GM18868 (cell line): ENCODE results near the gene NLN.
"Not testable (repeated sequence)": the region's sequence is repeated elsewhere in the genome, so short reads cannot be mapped to it uniquely, and the experiment has no call there.

Experiments
- ATAC-seq: cut with Tn5 transposase; IDR thresholded peaks from one replicate; pipeline ENCODE4 v1.9.1; 2021; ENCODE audit warnings: mild to moderate bottlenecking, moderate library complexity; ENCODE audit not compliant: unreplicated experiment

Gene NLN

DNA sequence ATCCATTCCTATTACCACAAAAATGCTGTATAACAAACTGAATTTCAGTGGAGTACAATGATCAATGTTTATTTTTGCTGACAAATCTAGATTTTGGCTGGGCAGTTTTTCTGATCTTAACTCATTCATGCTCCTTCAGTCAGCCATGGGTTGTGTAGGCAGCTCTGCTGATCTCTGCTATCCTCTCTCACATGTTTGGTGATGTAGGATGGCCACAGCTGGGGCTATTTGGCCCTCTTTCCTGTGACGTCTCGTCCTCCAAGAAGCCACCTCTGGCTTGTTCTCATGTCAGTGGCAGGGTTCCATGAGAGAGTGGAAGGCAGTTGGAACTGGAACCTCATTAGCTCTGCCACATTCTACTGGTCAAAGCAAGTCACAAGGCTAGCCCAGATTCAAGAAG lies 8.9 kb downstream of the NLN start:
- ATAC-seq: no peak

GRCh38 chr5:65732046-65732445 lies 10.0 kb downstream of the NLN start:
- not testable (repeated sequence) for ATAC-seq

DNA sequence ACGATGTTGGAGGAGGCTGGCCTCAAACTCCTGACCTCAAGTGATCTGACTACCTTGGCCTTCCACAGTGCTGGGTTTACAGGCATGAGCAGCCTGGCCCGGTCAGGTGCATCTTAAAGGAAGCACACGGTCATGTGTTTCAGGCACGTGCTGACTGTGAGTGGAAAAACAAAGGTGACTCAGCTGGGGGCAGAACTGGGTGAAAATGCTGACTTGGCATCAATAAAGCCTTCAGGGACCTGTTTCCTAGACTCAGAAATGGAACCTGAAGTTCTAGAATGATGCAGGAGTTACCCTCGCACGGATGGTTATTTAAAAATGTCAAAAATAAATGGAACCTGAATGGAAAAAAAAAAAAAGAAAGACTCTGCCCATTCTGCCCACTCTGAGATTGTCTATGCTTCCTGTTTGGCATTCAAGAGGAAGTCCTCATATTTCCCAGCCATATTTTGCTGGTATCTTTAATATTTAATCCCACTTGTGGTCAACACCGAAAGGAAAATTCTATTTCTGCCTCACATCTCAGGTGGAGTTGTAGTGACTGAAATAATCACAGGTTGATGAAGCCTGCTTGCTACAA lies 12.3 kb downstream of the NLN start:
- ATAC-seq: not testable (repeated sequence)

- no peak for ATAC-seq
Observed at GRCh38 chr5:65734921-65735320, 12.9 kb downstream of the NLN start.

DNA sequence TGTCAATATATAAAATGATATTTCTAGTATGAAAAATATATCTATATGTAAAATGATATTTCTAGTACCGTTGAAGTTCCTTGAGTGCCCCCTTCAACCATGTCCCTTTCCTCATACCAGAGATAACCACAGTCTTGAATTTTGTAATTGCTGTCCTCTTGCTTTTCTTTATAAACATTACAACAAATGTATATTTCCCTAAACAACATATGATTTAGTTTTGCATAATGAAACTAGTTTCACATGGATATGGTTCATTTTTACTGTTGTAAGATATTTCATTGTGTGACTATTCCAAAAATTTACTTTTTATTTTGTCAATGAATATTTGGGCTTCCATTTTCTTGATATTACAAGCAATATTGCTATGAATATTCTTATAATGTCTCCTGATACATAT lies 14.0 kb downstream of the NLN start:
- no peak for ATAC-seq

DNA sequence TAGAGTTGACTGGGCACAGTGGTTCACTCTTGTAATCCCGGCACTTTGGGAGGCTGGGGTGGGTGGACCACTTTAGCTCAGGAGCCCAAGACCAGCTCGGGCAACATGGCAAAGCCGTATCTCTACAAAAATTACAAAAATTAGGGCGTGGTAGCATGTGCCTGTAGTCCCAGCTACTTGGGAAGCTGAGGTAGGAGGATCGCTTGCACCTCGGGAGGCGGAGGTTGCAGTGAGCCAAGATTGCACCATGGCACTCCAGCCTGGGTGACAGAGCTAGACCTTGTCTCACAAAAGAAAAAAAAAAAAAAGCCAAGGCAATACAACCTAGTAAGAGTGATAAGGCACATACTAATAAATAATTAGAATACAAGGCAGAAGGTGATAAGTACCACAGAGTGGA lies 15.8 kb downstream of the NLN start:
- no peak for ATAC-seq

- ATAC-seq: no peak
Observed at GRCh38 chr5:65738305-65738704, 16.3 kb downstream of the NLN start.

GRCh38 chr5:65739162-65739561 lies 17.2 kb downstream of the NLN start:
- no peak for ATAC-seq

DNA sequence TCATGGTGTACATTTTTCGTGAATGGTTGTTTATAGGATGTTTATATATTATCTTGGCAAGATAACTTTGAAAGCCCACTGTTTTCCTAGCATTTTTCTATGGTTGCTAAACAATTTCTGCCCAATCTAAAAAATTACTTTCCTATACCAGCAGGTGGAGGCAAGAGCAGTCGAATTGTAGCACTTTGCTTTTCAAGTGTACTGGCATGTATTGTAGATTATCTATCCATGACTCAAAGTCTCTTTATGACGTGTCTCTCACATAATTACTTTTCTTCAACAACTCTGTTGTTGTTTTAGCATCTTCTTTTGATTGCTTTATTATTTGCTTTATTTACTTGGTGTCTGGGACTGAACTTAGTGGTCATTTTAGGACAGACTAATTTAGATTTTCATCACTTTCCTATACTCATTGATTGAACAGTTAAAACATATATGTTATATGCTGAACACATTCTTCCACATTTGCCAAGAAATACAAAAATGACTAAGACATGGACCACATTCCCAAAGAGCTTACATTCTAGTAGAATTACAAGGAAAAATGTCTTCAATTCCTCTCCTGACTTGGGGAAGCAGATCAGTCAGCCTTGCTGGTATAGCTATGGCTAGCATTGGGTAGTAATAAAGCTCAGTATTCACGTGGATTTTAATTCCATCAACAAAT lies 20.7 kb downstream of the NLN start:
- ATAC-seq: peak; percentile 88

DNA sequence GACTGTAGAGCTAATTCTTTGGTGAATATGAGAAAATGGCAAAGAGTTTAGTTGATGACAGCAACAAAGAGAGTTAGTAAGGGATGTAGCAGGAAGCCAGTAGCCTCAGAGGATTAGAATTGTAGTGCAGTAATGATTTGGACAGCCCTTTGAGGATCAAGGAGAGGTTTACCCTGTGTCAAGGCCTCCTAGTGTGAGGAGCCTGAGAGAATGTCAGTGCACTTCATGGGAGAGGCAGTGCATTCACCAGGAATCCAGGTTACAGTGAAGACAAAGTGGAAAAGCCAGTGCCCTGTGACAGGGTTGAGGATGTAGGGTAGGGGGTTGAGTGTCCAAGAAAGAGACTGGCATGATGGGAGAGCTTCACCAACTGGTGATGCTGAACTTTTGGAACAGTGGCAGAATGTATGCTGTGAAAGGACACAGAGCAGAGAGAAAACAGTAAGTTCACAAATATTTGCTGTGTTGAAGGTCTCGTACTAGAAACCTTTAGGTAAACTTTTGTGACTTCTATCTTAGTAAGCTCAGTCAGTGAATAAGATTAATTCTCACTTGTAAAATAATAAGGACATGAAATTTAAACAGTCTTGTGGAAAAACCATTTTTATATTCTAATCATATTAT lies 27.3 kb downstream of the NLN start:
- no peak for ATAC-seq

DNA sequence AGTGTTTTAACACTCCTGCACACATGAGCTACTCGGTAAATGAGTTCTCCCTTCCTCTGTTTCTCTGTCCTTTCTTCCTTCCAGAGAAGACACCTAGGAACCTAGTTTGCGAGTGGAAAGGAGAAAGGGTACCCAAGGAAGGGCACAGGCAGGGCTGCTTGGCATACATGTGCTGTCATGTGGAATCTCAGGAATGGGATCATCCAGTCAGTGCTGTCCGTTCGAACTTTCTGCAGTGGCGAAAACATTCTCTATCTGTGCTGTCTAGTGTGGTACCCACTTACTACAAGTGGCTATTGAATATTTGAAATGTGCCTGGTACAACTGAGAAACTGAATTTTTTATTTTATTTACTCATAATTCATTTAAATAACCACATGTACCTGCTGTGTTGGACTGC lies 28.0 kb downstream of the NLN start:
- ATAC-seq: no peak

DNA sequence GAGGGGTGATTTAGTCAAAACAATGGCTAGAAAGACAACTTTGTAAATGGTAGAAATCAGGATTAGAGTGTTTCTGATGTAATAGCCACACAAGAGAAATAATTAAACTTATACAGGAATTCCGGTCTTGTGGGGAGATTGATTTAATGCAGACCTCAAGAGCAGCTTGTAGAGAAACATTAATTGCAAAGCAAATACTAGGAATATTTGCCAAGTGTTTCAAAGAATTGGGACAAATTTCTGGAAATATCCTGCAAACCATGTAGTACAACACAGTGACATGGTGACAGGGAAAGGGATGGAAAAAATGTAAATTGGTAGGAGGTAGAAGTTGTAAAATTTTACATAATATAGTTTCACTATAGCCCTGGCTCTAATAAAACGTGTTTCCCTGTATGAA lies 28.9 kb downstream of the NLN start:
- ATAC-seq: no peak

DNA sequence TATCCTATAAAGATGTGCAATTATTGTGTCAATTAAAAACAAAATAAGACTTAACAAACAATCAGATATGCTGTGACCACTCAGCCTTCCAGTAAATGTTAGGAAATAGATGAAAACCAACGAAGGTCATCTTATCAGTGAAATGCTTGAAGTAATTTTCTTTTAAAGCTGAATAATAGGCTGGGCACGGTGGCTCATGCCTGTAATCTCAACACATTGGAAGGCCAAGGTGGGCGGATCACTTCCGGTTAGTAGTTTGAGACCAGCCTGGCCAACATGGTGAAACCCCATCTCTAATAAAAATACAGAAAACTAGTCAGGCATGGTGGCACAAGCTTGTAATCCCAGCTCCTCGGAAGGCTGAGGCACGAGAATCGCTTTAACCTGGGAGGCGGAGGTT lies 31.2 kb downstream of the NLN start:
- ATAC-seq: no peak

DNA sequence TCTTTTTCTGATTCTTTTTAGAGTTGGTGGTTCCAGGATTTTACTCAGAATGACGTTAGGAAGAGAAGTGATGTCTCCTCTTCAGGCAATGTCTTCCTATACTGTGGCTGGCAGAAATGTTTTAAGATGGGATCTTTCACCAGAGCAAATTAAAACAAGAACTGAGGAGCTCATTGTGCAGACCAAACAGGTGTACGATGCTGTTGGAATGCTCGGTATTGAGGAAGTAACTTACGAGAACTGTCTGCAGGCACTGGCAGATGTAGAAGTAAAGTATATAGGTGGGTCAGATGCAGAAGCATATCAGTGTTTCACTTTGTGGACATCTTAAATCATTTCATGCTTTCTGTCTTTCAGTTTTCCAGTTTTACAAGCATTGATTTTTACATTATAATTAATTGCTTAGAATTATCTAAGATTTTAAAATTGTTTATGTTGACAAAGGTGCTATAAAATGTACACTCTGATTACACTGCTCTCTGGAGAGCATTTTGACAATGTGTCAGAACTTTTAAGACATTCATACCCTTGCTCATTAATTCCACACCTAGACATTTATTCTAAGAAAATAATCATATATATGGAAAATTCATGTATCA lies 36.6 kb downstream of the NLN start:
- ATAC-seq: no peak

DNA sequence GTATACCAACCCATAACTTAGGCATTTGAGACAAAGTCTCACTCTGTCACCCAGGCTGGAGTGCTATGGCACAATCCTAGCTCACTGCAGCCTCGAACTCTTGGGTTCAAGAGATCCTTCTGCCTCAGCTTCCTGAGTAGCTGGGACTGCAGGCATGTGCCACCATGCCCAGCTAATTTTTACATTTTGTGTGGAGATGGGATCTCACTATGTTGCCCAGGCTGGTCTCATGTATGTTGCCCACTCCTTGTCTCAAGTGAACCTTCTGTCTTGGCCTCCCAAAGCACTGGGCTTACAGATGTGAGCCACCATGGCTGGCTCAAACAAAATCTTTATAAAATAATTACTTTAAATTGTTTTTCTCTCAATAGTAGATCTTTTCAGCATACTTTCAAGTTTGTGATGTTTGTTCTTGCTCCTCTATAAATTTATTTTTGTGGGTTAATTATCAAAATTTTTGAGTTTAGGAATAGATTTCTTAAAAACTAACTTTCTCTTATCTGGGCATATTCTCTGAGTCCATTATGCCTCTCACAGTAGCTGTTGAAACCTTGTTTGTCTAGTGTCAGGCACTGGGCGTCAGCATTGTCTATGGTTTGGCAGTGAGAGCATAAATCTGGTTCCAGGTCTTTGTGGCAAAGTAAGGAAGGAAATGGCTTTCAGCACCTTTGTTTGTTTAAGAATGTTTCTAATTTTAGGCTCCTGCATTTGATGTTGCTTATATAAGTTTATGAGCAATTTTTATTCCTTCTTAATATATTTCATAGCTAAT lies 38.7 kb downstream of the NLN start:
- no peak for ATAC-seq

DNA sequence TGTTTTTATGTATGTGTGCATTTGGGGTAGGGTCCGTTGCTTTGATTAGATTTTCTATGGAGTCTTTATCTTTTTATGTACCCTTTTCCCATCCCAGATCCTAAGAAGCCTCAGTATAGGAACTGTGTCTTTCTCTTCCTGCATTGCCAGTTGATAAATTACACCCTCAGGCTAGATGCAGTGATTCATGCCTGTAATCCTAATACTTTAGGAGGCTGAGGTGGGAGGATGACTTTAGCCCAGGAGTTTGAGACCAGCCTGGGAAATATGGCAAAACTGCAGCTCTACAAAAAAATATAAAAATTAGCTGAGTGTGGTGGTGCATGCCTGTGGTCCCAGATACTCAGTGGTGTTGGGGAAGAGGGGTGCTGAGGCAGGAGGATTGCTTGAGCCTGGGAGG lies 40.2 kb downstream of the NLN start:
- no peak for ATAC-seq

- ATAC-seq: no peak
Observed at GRCh38 chr5:65765582-65765981, 43.6 kb downstream of the NLN start.

- ATAC-seq: no peak
Observed at GRCh38 chr5:65766175-65766574, 44.2 kb downstream of the NLN start.

- ATAC-seq: no peak
Observed at GRCh38 chr5:65766781-65767180, 44.8 kb downstream of the NLN start.

- ATAC-seq: no peak
Observed at GRCh38 chr5:65767565-65767964, 45.6 kb downstream of the NLN start.

DNA sequence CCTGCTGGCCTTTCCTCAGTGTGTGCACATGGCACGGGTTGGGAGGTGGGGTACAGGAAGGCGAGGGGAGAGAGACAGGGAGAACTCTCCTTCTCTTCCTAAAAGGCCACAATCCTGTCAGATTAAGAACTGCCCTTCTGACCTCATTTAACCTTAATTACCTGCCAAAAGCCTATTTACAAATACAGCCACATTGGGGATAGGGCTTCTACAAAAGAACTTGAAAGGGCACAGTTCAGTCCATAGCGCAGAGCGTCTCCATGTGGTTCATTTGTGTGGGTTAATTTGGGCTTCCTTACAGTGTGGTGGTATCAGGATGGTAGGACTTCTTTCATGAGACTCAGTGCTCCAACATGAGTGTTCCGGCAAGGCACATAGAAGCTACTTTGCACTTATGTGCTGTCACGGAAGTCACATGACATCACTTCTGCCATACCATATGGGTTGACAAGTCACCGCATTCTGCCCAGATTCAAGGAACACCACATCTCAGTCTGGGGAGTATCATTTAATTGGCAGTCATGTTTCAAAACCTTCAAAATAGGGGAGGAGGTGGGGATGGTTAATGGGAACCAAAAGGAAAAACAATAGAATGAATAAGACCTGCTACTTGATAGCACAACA lies 46.8 kb downstream of the NLN start:
- no peak for ATAC-seq
